ENCODE results near the gene TGFBRAP1.
A peak's percentile ranks its signal among the peaks of the same experiment; 100 is the strongest.
"Not testable (repeated sequence)": the region's sequence is repeated elsewhere in the genome, so short reads cannot be mapped to it uniquely, and the experiment has no call there.

The TGFBRAP1 gene

GRCh38 chr2:105344704-105345345 lies 15.3 kb upstream of the TGFBRAP1 start:
- no peak for DNase-seq

GRCh38 chr2:105339414-105339813 lies 9.9 kb upstream of the TGFBRAP1 start:
- no peak for DNase-seq

- DNase-seq: no peak
These were observed 8.5 kb upstream of the TGFBRAP1 start for GRCh38 chr2:105338020-105338385.

- peak; percentile 80 for DNase-seq
These were observed 7.8 kb upstream of the TGFBRAP1 start, which contains the start of gene C2orf49 for GRCh38 chr2:105337122-105338019. TSS of gene C2orf49 (plus strand) at chr2:105337540. CDS start at chr2:105337588, 48 bp downstream.

- DNase-seq: no peak
These were observed 7.2 kb upstream of the TGFBRAP1 start for GRCh38 chr2:105336786-105337121.

- DNase-seq: no peak
These were observed 5.9 kb upstream of the TGFBRAP1 start for GRCh38 chr2:105335469-105335868.

- no peak for DNase-seq
These were observed 4.7 kb upstream of the TGFBRAP1 start for GRCh38 chr2:105334211-105334610.

- DNase-seq: no peak
These were observed 1.3 kb upstream of the TGFBRAP1 start for GRCh38 chr2:105330681-105331375.

- no peak for DNase-seq
These were observed 359 bp downstream of the TGFBRAP1 start for GRCh38 chr2:105329197-105329554.

- DNase-seq: peak; percentile 59
These were observed 996 bp downstream of the TGFBRAP1 start for GRCh38 chr2:105328281-105329196.

- no peak for DNase-seq
These were observed 1.8 kb downstream of the TGFBRAP1 start for GRCh38 chr2:105327690-105328089.

GRCh38 chr2:105327271-105327670 lies 2.3 kb downstream of the TGFBRAP1 start:
- DNase-seq: not testable (repeated sequence)

GRCh38 chr2:105325389-105325963 lies 4.1 kb downstream of the TGFBRAP1 start:
- DNase-seq: no peak

GRCh38 chr2:105324732-105325131 lies 4.8 kb downstream of the TGFBRAP1 start:
- DNase-seq: no peak

GRCh38 chr2:105324101-105324500 lies 5.4 kb downstream of the TGFBRAP1 start:
- DNase-seq: no peak

- no peak for DNase-seq
These were observed 6.4 kb downstream of the TGFBRAP1 start for GRCh38 chr2:105323111-105323510.

GRCh38 chr2:105321875-105322646 lies 7.5 kb downstream of the TGFBRAP1 start:
- DNase-seq: no peak

- DNase-seq: no peak
These were observed 8.8 kb downstream of the TGFBRAP1 start for GRCh38 chr2:105320651-105321215.

- DNase-seq: no peak
These were observed 11.6 kb downstream of the TGFBRAP1 start for GRCh38 chr2:105317937-105318336.

GRCh38 chr2:105315314-105315713 lies 14.2 kb downstream of the TGFBRAP1 start:
- DNase-seq: no peak

- no peak for DNase-seq
These were observed 15.7 kb downstream of the TGFBRAP1 start for GRCh38 chr2:105313877-105314276.
